Smooth muscle cell of trachea (primary cell): Measurements from ENCODE around the gene GLUD1. TPM values are rescaled to one million over a fixed set of nuclear protein-coding genes. Genes with fewer than 3 reads are reported as not detected.

Experiments
- total RNA-seq: library from RNA; depleted of rRNA; stranded (reverse); fragments of >200 nt; gene quantifications from 2 replicates; pipeline ENCODE4 v1.2.1, GENCODE V29; 2014

Gene GLUD1
- 356 and 443 TPM in 2 replicates for total RNA-seq

GRCh38 chr10:87094373-87095235 is at the start of gene GLUD1, which contains the start of gene SHLD2:
GLUD1 (minus strand) TSS chr10:87094843; CDS start chr10:87094769, 74 bp downstream.
SHLD2 (plus strand) TSS chr10:87095206; CDS start chr10:87151355, 56,149 bp downstream.

GRCh38 chr10:87020056-87020455 is 74.6 kb downstream of the GLUD1 start, which contains the start of gene FAM25A:
FAM25A (plus strand) TSS chr10:87020294; CDS start chr10:87020325, 31 bp downstream.

Other genes with a start within 250 kb of the GLUD1 start
- gene MMRN2, start 137.2 kb downstream of the GLUD1 start, total RNA-seq: 3.6 and 4.8 TPM in 2 replicates
- gene SNCG, start 136.2 kb downstream of the GLUD1 start, total RNA-seq: 8.8 and 11.8 TPM in 2 replicates
- gene ADIRF, start 126.4 kb downstream of the GLUD1 start, total RNA-seq: 159 and 195 TPM in 2 replicates
- not detected in 2 replicates for gene FAM25A, start 74.5 kb downstream of the GLUD1 start, total RNA-seq
- 17.9 and 33.5 TPM in 2 replicates for gene SHLD2, start 363 bp upstream of the GLUD1 start, total RNA-seq
- gene NUTM2A, start 130.6 kb upstream of the GLUD1 start, total RNA-seq: 0.29 and 2.3 TPM in 2 replicates